Stimulated activated naive CD8-positive, alpha-beta T cell treated with anti-CD3 and anti-CD28 coated beads, Interleukin-15, Interleukin-2, amounts not matched to agents 100 U/mL and 50 U/mL, for 24 hours (primary cell): ENCODE data around the gene RFX1.

ENCODE experiments used
- ATAC-seq: fragments of 150-1000 bp; cut with Tn5 transposase; one replicate; pipeline ENCODE4 v1.10.0; 2021
- DNase-seq: peaks from one replicate; pipeline ENCODE4 v3.0.0; 2021

RFX1 gene

DNA sequence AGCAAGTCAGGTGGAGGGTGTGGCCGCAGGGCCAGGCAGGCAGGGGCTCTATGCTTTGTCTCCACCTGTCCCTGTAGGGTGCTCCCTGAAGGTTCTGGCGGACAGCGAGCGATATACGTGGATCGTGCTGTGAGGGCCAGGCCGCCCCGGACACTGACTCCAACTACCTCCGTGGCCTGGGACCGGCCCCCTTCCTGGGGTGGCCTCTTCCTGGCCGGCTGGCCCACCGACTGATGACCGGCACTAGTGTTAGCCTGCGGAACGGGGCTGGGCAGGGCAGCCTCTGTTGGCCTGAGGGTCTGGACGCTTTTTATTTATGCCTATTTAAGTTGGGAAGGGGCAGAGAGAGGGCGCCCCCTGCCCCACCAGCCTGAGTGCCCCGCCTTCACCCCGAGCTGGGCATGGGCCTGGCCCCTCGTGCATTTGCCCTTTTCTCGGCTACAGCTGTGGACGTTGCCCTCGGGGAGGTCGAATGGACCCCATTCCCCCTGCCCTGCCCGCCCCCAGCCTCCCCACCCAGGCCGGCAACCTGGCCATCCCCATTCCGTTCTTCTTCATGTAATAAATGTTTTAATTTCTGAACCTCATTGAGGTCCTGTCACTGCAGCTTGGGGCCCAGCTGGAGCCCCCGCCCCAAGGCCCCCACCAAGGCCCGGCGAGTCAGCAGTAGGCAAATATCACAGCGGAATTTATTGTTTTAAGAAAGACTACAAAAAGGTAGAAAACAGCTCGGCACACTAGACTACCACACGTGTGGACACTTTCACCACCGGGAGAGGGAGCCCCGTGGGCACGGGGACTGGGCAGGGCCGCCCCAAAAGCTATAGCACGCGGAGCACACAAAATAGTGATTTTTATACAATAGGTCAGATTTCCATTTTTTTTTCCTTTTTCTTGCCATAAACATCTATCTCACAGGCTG lies 45.0 kb downstream of the RFX1 start:
- DNase-seq: no peak
- no peak for ATAC-seq

DNA sequence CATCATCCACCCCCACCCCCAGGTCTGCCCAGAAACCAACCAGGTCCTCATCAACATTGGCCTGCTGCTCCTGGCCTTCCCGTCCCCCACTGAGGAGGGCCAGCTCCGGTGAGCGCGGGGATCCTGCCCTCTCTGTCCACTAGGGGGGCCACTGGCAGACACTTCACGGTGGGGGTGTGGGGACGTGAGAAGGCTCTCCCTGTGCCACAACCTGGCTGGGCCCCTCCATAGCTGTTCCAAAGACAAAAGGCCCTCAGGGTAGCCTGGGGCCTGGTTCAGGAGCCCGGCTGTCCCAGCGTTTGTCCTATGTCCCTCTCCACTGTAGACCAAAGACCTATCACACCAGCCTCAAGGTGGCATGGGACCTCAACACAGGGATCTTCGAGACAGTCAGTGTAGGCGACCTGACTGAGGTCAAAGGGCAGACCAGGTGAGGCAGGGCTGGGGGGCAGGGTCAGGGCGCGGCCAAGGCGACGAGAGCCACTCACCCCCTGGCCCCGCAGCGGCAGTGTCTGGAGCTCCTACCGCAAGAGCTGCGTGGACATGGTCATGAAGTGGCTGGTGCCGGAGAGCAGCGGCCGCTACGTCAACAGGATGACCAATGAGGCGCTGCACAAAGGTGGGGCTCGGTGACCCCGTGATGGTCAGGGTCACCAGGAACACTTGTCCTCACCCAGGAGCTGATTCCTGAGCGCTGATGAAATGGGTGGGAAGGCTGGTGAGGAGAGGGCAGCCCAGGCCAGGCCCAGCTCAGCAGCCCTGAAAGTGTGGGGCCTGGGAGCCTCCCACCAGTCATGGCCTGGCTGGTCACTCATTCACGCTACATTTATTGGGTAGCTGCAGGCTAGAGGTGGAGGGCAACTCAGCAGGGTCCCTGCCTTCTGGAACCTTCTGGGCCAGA lies 45.9 kb downstream of the RFX1 start:
- ATAC-seq (no peak), DNase-seq (peak; percentile 41)

DNA sequence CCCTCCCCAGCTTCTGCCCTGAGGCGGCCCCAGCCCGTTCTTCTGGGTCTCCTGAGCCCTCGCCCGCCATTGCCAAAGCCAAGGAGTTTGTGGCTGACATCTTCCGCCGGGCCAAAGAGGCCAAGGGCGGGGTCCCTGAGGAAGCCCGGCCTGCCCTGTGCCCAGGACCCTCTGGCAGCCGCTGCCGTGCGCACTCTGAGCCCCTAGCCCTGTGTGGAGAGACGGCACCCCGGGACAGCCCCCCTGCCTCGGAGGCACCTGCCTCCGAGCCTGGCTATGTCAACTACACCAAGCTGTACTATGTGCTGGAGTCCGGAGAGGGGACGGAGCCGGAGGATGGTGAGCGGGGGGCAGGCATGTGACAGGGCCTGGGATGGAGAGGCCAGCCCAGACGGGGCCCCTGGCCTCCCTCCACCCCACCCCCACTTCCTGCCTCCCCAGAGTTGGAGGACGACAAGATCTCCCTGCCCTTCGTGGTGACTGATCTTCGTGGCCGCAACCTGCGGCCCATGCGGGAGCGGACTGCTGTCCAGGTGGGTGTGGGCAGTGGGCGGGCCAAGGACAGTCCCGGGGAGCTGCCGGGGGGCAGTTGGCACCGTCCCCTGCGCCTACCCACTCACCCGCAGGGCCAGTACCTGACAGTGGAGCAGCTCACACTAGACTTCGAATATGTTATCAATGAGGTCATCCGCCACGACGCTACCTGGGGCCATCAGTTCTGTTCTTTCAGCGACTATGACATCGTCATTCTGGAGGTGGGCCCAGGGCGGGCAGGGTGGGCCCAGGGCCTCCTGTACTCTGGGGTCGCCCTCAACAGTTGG lies 46.8 kb downstream of the RFX1 start:
- no peak for ATAC-seq

DNA sequence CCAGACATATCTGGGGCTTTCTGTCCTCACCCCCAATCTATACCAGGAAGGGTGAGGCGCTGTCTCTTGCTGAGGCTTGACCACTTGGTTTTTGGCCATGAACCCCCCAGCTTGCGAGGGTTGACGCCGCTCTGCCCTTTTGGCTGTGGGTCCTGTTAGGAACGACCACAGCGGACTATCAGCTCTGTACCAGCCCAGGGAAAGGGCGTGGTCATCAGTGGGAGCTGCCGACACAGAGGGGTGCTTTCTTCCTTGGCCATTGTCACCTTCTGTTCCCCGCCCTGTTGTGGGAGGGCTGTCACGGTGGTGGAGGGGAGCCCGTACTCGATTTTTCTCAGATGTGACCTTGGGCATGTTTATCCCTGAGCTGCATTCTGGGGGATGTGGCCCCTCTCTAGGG lies 48.1 kb downstream of the RFX1 start:
- DNase-seq: no peak
- ATAC-seq: no peak

More for the DNA sequence above, 46.8 kb downstream of the RFX1 start:
- DNase-seq: no peak

DNA sequence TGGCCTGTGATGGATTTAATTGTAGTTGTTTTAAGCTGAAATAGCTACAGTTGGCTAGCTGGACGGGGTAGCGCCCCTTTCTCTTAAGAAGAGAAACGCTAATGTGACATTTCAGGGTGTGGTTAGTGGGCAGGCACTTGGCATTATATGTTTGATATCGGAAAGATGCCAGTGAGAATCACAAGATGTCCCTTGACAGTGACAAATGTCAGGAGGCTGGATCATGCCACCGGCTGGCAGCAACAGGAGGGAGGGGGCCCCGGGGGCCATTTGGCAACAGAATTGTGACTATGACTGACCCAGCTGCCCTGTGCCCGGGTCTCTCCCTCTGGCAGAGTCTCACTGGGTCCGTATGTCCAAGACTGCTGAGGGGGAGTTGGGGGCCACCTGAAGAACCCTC lies 49.1 kb downstream of the RFX1 start:
- ATAC-seq (no peak), DNase-seq (no peak)

DNA sequence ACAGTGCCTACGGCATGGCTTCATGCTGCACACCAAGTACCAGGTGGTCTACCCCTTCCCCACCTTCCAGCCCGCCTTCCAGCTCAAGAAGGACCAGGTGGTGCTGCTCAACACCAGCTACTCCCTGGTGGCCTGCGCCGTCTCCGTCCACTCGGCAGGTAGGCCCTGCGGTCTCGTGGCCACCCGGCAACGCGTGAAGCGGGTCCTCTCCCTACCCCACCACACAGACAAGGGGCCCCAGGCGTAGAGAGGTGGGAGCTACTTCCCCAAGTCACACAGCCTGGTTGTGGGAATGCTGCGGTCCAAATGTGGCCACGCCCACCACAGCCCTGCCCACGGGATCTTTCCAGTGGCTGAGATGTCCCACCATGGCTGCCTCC lies 49.8 kb downstream of the RFX1 start:
- ATAC-seq (no peak), DNase-seq (no peak)

DNA sequence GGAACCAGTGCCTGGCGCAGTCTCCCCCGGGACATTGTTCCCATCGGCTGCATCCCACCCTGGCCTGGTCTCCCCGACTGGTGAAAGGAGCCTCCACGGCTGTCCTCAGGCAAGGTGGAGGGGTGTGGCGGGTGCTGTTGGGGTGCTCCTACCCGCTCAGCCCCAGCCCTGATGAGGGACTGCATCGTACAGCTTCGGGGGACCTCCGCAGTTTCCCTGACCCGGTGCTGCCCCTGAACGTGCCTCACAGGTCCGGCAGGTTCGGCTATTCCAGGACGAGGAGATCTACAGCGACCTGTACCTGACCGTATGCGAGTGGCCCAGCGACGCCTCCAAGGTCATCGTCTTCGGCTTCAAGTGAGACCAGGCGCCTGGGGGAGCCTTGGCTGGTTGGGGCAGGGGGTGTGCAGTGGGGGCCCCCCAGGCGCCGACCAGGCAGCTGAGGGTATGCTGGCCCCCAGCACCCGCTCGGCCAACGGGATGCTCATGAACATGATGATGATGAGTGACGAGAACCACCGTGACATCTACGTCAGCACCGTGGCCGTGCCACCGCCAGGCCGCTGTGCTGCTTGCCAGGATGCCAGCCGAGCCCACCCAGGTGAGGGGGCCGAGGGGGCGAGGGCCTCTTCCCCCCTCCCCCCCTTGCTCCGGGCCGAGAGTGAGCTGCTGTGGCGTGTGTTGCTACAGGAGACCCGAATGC lies 50.3 kb downstream of the RFX1 start:
- ATAC-seq (no peak), DNase-seq (no peak)

DNA sequence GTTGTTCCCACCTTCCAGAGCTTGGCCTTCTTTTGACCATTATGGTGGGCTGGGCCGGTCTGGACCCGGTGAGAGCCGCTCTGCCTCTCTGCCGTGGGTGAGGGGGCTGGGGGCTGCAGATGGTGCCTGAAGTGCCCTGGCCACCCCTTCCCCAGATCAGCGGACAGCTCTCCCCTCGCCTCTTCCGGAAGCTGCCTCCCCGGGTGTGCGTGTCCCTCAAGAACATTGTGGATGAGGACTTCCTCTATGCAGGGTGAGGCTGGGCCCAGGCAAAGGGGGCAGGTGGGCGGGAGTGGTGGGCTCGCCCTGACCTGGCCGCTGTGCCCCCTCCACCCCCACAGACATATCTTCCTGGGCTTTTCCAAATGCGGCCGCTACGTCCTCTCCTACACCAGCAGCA lies 51.9 kb downstream of the RFX1 start:
- ATAC-seq: no peak

DNA sequence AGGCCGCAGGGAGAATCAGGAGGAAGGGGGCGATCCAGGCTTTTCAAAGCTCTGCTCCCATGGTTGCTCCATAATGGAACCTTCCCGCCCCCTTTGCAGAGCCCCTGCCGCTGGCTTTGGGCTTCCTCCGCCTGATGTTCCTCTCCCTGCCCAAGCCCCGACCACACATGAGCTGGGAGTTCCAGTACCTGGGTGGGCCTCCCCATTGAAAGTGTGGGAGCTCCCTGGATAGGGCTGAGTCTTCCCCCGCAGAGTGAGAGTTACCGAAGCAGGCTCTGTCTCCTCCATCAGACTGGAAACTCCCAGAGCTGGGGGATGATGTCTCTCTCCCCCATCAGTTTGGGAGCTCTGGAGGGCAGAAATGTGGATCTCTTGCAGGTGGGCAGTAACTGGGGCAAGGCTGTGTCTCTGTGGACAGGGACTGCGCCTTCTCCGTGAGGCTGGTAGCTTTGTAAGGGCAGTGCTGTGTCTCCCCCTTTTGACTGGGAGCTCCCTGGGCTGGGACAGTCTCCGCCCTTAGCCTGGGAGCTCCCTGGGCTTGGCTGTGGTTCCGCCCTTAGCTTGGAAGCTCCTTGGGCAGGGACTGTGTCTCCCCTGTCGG lies 53.1 kb downstream of the RFX1 start:
- no peak for ATAC-seq
- DNase-seq: peak; percentile 15

More for the DNA sequence above, 51.9 kb downstream of the RFX1 start:
- DNase-seq: no peak

DNA sequence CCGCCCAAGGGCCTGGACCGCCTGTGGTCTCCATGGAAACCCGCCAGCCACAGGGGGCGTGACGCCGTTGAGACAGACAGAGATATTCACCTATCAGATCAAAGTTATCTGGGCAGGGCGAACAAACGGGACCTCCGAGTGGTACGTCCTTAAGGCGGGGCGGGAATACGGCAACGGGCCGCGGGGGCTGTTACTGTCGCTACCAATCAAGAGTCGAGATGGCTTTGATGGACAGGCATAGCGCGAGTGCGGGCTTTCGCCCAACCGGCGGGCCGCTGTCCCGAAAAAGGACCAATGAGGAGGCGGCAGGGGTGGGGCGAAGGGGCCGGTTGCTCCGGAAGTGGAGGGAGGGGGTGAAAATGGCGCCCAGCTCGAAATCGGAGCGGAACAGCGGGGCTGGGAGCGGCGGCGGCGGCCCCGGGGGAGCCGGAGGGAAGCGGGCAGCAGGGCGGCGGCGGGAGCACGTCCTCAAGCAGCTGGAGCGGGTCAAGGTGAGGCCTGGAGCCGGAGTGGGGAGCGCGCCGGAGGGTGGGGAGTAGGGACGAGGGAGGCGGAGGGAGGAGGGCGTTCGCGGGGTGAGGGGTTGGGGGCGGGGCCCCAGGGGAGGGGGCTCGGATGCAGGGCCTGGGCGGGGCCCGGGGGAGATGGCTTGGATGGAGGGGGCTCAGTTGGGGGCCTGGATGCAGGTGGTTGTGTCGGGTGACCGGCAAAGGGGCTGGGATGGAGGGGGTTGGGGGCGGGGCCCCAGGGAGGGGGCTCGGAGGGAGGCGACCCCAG lies 53.8 kb downstream of the RFX1 start, which contains the start of gene DCAF15:
Gene DCAF15 (plus strand): TSS at position 356 of the 777 bp plus-strand sequence. CDS start 4 bp downstream, at position 360.
- DNase-seq (peak; percentile 98), ATAC-seq (peak; percentile 98)

DNA sequence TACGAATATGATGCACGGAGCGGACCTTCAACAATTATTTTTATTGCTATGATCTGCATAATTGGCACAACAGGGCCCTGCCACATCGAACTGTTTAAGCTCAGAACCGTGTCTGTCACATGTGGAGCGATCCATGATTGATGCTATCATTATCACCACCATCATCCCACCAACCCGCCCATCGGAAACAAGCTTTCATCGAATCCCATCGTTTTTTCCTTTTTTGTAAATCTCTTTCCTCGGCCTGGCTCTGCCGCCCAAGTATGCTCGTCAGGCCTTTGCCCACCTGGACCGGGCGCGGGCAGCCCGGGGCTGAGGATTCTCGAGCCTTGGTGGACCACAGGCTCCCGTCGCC lies 54.3 kb downstream of the RFX1 start:
- peak; percentile 11 for ATAC-seq
- no peak for DNase-seq

DNA sequence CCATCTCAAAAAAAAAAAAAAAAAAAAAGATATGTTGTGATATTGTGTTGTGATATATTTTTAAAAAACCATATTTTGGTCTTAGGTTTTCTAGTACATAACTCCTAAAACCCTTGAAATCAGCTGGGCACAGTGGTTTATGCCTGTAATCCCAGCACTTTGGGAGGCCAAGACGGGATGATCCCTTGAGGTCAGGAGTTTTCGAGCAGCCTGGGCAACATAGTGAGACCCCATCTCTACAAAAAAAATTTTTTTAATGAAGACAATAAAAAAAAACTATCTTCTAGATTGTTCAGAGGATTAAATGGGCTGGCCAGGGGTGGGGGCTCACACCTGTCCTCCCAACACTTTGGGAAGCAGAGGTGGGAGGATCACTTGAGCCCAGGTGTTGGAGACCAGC lies 55.1 kb downstream of the RFX1 start:
- no peak for ATAC-seq
- DNase-seq: no peak

DNA sequence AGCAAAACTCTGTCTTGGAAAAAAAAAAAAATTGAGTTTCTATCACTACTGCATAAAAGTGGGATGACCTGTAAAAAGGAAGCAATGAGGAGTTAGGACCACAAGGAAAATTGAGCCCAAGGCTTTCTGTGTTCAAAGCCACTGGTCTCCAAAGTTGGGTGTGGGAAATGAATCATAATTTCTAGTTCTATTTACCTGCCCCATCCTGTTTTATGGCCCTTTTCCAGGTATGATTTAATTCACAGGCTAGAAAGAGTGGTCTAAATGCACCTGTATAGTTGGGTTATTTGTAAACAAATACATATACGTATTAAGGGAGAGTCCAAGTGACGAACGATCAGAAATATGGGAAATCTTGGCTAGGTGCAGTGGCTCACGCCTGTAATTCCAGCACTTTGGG lies 59.7 kb downstream of the RFX1 start:
- DNase-seq (no peak), ATAC-seq (no peak)

DNA sequence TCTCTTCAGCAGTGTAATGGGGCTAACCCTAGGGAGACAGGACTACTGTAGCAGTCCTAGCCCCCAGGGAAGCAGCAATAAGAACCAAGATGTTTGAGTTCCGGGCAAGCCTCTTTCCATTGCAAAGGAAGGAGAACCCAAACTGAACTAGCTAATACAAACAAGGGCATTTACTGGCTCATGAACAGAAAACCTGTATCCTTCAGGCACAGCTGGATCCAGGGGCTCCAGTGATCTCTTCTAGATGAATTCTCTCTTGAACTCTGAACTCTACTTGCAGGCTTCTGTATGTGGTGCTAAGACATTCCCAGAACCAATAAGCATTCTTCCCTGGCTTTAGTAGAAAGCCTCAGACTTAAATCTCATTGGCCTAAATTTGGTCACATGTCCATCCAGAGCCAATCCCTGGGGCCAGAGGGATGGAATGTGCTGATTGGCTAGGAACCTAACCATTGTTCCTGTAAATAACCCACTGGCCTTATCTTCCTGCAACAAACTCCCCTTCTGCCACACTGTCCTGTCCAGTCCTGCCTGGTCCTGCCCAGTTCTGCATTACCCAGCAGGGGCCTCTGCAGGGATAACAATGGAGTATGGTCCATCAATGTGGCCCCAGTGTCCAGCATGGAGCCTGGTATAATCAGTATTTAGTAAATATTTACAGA lies 64.0 kb downstream of the RFX1 start:
- ATAC-seq: no peak
- DNase-seq: no peak

DNA sequence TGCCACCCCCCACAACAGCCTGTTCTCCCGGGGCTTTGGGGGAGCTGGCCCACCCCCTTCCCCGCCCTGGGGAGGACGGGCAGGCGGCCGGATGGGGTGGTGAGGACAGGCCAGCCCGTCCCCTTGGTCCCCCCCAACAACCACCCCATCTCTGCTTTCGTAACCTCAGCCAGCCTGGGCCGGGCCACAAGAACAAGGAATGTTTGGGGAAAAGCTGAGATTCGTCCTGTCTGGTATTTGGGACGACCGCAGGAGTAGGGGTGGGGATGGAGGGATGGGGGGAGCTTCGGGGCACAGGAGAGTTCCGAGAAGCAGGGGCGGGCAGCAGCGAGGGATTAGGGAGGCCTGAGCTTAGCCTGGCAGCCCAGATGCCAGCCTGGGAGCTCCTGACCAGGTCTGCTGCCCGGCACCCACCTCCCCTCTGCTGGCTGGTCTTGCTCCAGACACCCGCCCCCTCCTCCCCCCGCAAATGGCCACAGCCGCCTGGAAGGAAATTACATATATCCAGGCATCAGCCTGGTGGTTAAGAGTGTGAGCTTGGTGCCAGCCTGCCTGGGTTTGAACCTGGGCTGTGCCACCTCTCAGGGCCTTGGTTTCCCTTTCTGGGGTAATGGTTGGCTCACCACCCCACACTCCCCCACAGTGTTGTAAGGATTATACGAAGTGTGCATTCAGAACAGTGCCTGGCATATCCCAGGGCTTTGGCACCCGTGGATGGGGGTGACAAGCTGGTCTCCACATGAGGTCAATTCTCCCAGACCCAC lies 67.6 kb downstream of the RFX1 start, which contains the start of gene PODNL1:
Gene PODNL1 (minus strand): TSS at position 117 of the 764 bp plus-strand sequence. CDS start 236 bp downstream, outside the sequence.
- DNase-seq: no peak
- ATAC-seq: no peak

DNA sequence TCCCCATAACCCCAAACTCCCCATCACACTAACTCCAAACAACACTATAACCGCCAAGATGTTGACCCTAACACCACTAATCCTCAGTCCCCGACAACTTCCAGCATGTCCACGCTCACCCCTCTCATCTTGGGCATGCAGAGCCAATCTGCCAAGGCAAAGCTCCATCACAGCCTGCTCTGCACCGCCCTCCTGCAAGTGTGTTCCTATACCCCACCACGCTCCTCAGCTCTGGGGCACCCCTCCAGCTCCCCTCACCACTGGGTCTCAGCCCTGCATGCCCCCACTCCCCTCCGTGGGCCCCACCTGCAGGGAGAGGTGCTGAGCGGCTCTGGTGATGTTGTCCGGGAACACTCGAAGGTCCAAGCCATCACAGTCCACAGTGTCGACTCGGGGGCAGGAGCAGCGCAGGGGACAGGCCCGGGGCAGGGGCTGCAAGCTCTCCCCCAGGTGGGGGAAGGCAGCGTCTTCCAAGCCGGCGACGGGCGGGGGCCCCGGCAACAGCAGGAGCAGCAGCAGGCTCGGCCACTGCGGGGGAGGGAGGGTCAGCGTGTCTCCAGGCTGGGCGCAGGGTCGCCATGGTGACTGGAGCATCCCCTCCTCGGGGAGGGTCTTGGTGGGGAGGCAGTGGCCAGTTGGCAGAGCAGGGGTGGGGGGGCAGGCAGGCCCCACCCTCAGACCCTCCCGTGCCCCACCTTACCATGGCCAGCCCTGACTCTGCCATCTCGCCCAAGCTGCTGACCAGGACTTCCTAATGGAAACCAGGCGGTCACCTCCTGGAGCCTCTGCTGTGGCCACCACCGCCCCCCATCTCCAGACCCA lies 68.4 kb downstream of the RFX1 start:
- no peak for ATAC-seq
- no peak for DNase-seq

DNA sequence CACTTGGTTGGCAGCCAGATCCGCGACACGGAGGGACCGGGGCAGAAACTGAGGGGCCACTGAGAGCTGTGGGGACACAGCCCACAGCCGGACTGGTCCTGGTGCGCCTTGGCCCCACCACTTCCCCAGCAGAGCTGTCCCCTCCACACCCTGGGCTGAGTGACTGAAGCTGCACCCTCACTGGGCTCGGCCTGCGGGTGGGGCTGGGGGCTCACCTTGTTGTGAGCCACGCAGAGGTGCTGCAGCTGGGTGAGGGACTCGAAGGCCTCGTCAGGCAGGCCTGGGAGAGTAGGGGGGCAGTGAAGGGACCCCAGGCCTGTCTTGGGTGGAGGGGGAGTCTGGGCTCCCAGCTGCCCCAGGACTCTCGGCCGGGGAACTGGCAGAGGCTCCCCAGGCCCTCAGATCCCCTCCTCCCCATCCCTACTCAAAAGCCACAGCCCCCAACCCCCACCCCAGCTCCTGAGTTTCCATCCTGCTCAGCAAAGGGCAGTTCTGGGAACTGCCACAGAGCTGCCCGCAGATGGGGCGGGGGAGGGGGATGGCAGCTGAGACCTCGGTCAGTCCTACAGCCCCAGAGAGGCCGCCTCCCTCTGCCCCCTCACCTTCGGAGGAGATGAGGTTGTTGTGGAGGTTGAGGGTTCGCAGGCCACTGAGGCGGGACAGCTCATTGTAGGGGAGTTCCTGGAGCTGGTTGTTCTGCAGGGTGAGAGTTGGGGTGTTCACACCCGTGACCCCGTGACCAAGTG lies 70.2 kb downstream of the RFX1 start:
- ATAC-seq: no peak

More for the DNA sequence above, 70.2 kb downstream of the RFX1 start:
- DNase-seq: no peak
